HG03196 (cell line): ENCODE results near the gene GM2A.

Experiments
- ATAC-seq: cut with Tn5 transposase; IDR thresholded peaks from one replicate; pipeline ENCODE4 v1.9.1; 2021; ENCODE audit not compliant: unreplicated experiment

Gene GM2A

GRCh38 chr5:151252762-151253604 lies at the start of gene GM2A:
TSS of gene GM2A (plus strand) at chr5:151253185. CDS start at chr5:151253217, 32 bp downstream.
- ATAC-seq: peak; percentile 80

GRCh38 chr5:151204051-151204450 lies 48.9 kb upstream of the GM2A start:
- no peak for ATAC-seq

GRCh38 chr5:151205411-151205810 lies 47.6 kb upstream of the GM2A start:
- no peak for ATAC-seq

GRCh38 chr5:151208481-151208914 lies 44.5 kb upstream of the GM2A start:
- no peak for ATAC-seq

- no peak for ATAC-seq
These were observed 40.6 kb upstream of the GM2A start for GRCh38 chr5:151212406-151212798.

- peak; percentile 82 for ATAC-seq
These were observed 39.0 kb upstream of the GM2A start for GRCh38 chr5:151213803-151214613.

GRCh38 chr5:151214614-151215545 lies 38.1 kb upstream of the GM2A start:
- ATAC-seq: peak; percentile 56

GRCh38 chr5:151215546-151215880 lies 37.5 kb upstream of the GM2A start:
- ATAC-seq: no peak

GRCh38 chr5:151216781-151217180 lies 36.2 kb upstream of the GM2A start:
- ATAC-seq: no peak

- no peak for ATAC-seq
These were observed 34.8 kb upstream of the GM2A start for GRCh38 chr5:151218177-151218576.

- ATAC-seq: no peak
These were observed 33.8 kb upstream of the GM2A start for GRCh38 chr5:151219138-151219537.

GRCh38 chr5:151219789-151220188 lies 33.2 kb upstream of the GM2A start:
- no peak for ATAC-seq

- no peak for ATAC-seq
These were observed 31.4 kb upstream of the GM2A start for GRCh38 chr5:151221574-151221973.

- no peak for ATAC-seq
These were observed 30.8 kb upstream of the GM2A start for GRCh38 chr5:151222054-151222789.

- peak; percentile 58 for ATAC-seq
These were observed 30.1 kb upstream of the GM2A start for GRCh38 chr5:151222790-151223446.

GRCh38 chr5:151223447-151224264 lies 29.3 kb upstream of the GM2A start, which contains the start of gene CCDC69:
TSS of gene CCDC69 (minus strand) at chr5:151224092. CDS start at chr5:151223970, 122 bp downstream.
- peak; percentile 70 for ATAC-seq

- ATAC-seq: no peak
These were observed 28.6 kb upstream of the GM2A start for GRCh38 chr5:151224372-151224771.

- no peak for ATAC-seq
These were observed 27.9 kb upstream of the GM2A start for GRCh38 chr5:151225071-151225470.

GRCh38 chr5:151225475-151225874 lies 27.5 kb upstream of the GM2A start:
- ATAC-seq: no peak
